GM21717 (cell line): ENCODE measurements around the gene MRPL46.

ENCODE experiments used
- ATAC-seq: cut with Tn5 transposase; IDR thresholded peaks from one replicate; pipeline ENCODE4 v1.9.1; 2021; ENCODE audit warnings: mild to moderate bottlenecking, moderate library complexity; ENCODE audit not compliant: unreplicated experiment

MRPL46 gene

GRCh38 chr15:88467073-88467934, at the start of gene MRPL46, which contains the start of gene MRPS11:
TSS of gene MRPL46 (minus strand) at chr15:88467388. CDS start at chr15:88467377, 11 bp downstream.
TSS of gene MRPS11 (plus strand) at chr15:88467708. CDS start at chr15:88467718, 10 bp downstream.
- ATAC-seq = peak; percentile 81

- no peak for ATAC-seq
Observed at GRCh38 chr15:88513195-88513594, 46.0 kb upstream of the MRPL46 start.

- no peak for ATAC-seq
Observed at GRCh38 chr15:88512601-88513000, 45.4 kb upstream of the MRPL46 start.

GRCh38 chr15:88512078-88512477, 44.9 kb upstream of the MRPL46 start:
- no peak for ATAC-seq

- ATAC-seq = no peak
Observed at GRCh38 chr15:88511161-88511560, 44.0 kb upstream of the MRPL46 start.

- no peak for ATAC-seq
Observed at GRCh38 chr15:88509964-88510363, 42.8 kb upstream of the MRPL46 start.

- ATAC-seq = no peak
Observed at GRCh38 chr15:88509321-88509720, 42.1 kb upstream of the MRPL46 start.

- ATAC-seq = no peak
Observed at GRCh38 chr15:88506628-88507027, 39.4 kb upstream of the MRPL46 start.

GRCh38 chr15:88505721-88506120, 38.5 kb upstream of the MRPL46 start:
- no peak for ATAC-seq

GRCh38 chr15:88504445-88504844, 37.3 kb upstream of the MRPL46 start:
- no peak for ATAC-seq

- no peak for ATAC-seq
Observed at GRCh38 chr15:88498996-88499395, 31.8 kb upstream of the MRPL46 start.

- ATAC-seq = no peak
Observed at GRCh38 chr15:88497109-88497765, 30.0 kb upstream of the MRPL46 start.

- no peak for ATAC-seq
Observed at GRCh38 chr15:88493844-88494243, 26.7 kb upstream of the MRPL46 start.

- ATAC-seq = no peak
Observed at GRCh38 chr15:88491158-88491557, 24.0 kb upstream of the MRPL46 start.

GRCh38 chr15:88490036-88490435, 22.8 kb upstream of the MRPL46 start:
- ATAC-seq = no peak

- no peak for ATAC-seq
Observed at GRCh38 chr15:88489321-88489720, 22.1 kb upstream of the MRPL46 start.

GRCh38 chr15:88487796-88488523, 20.8 kb upstream of the MRPL46 start:
- ATAC-seq = no peak

- no peak for ATAC-seq
Observed at GRCh38 chr15:88487178-88487795, 20.1 kb upstream of the MRPL46 start.

GRCh38 chr15:88484682-88485331, 17.6 kb upstream of the MRPL46 start:
- no peak for ATAC-seq

GRCh38 chr15:88482263-88482662, 15.1 kb upstream of the MRPL46 start:
- ATAC-seq = no peak
